Endothelial cell of umbilical vein (primary cell): Measurements from ENCODE around the gene MPZ. TPM values are rescaled to one million over a fixed set of nuclear protein-coding genes. Genes with fewer than 3 reads are reported as not detected.

Source experiments
- BruUV-seq: library from RNA; stranded (reverse); fragments of 400-500 nt; replicated peaks from 2 replicates; lab custom pipeline; 2021; lab: Mats Ljungman, UMichigan
- CTCF ChIA-PET: fragments of 300-600, 350-600 bp; sonication (Branson Sonifier 250); formaldehyde crosslinking; loops from one replicate; lab custom pipeline; 2021; ENCODE audit warnings: antibody characterized with exemption, inconsistent platforms; lab: Charles Lee
- POLR2A ChIA-PET: fragments of 300-600, 350-600 bp; sonication (Branson Sonifier 250); formaldehyde crosslinking; loops from one replicate; lab custom pipeline; 2021; ENCODE audit warnings: antibody characterized with exemption, inconsistent platforms; lab: Charles Lee
- DNase-seq: peaks from one replicate; pipeline ENCODE4 v3.0.0-alpha.2; 2011; ENCODE audit warnings: low read depth, low spot score
- FAIRE-seq: peaks from 2 replicates; lab custom pipeline; 2011; peaks lifted over from hg19 to GRCh38; lab: Jason Lieb, UNC
- H2AFZ ChIP-seq: 2 replicates; pipeline ENCODE4 v1.6.0; 2012; ENCODE audit warnings: low read depth, low read length, control low read depth, inconsistent platforms
- H3K27ac ChIP-seq: 2 replicates; pipeline ENCODE4 v1.5.1; 2011; ENCODE audit warnings: low read depth, mild to moderate bottlenecking, control low read depth, low read length, moderate library complexity; ENCODE audit not compliant: insufficient read depth
- H3K27me3 ChIP-seq, 2 experiments: 2 replicates each; pipeline versions ENCODE4 v1.6.0 to v1.6.1; 2011; ENCODE audit warnings: low read length in 2 of 2, mixed read lengths in 1 of 2; ENCODE audit not compliant: control insufficient read depth in 2 of 2, insufficient read depth in 2 of 2
- H3K36me3 ChIP-seq, 2 experiments: 2 replicates in 1 of 2; 3 replicates in 1 of 2; pipeline ENCODE4 v1.5.1; 2011; ENCODE audit warnings: low read length in 2 of 2, mild to moderate bottlenecking in 1 of 2, moderate library complexity in 1 of 2; ENCODE audit not compliant: control insufficient read depth in 2 of 2, insufficient read depth in 2 of 2; ENCODE audit errors: extremely low read depth in 1 of 2
- H3K4me1 ChIP-seq: 3 replicates; pipeline ENCODE4 v1.5.1; 2011; ENCODE audit warnings: mild to moderate bottlenecking, low read length; ENCODE audit not compliant: control insufficient read depth, insufficient read depth; ENCODE audit errors: extremely low read depth
- H3K4me2 ChIP-seq: 2 replicates; pipeline ENCODE4 v1.6.1; 2011; ENCODE audit warnings: low read length, control low read depth, mixed read lengths; ENCODE audit not compliant: insufficient read depth
- H3K4me3 ChIP-seq, 3 experiments: fragments of 200-600 bp in 1 of 3; sonication (generic), shearing (Covaris generic) in 1 of 3; replicated peaks in 1 of 3; 2 replicates each; pipeline ENCODE4 v1.5.1; 2011 to 2016; ENCODE audit warnings: control low read depth in 3 of 3, low read length in 3 of 3, mild to moderate bottlenecking in 2 of 3, inconsistent platforms in 1 of 3, low read depth in 1 of 3, moderate library complexity in 1 of 3; ENCODE audit not compliant: insufficient read depth in 1 of 3
- H3K79me2 ChIP-seq: 2 replicates; pipeline ENCODE4 v1.6.0; 2012; ENCODE audit warnings: low read length, inconsistent platforms; ENCODE audit not compliant: control insufficient read depth, insufficient read depth
- H3K9ac ChIP-seq: replicated peaks from 2 replicates; pipeline ENCODE3; 2011; ENCODE audit warnings: low read length, control low read depth; ENCODE audit not compliant: insufficient read depth; ENCODE audit errors: extremely low read depth
- H3K9me1 ChIP-seq: replicated peaks from 3 replicates; pipeline ENCODE4 v1.6.0; 2011; ENCODE audit warnings: mild to moderate bottlenecking, low read length; ENCODE audit not compliant: control insufficient read depth, insufficient read depth; ENCODE audit errors: extremely low read depth
- H3K9me3 ChIP-seq: replicated peaks from 2 replicates; pipeline ENCODE4 v1.5.1; 2012; ENCODE audit warnings: low read length, inconsistent platforms; ENCODE audit not compliant: control insufficient read depth, insufficient read depth
- H4K20me1 ChIP-seq: replicated peaks from 2 replicates; pipeline ENCODE3; 2011; ENCODE audit warnings: mild to moderate bottlenecking, low read length; ENCODE audit not compliant: control insufficient read depth, insufficient read depth; ENCODE audit errors: extremely low read depth
- EZH2 ChIP-seq: IDR thresholded peaks from 2 replicates; pipeline ENCODE4 v1.6.1; 2012; ENCODE audit warnings: borderline replicate concordance, low read depth, mild to moderate bottlenecking, moderate library complexity, low read length, inconsistent platforms; ENCODE audit not compliant: severe bottlenecking
- FOS ChIP-seq: IDR thresholded peaks from 2 replicates; pipeline ENCODE4 v1.6.1; 2011; ENCODE audit warnings: mild to moderate bottlenecking, low read length, moderate library complexity, borderline replicate concordance; ENCODE audit not compliant: insufficient read depth
- GATA2 ChIP-seq: IDR thresholded peaks from 2 replicates; pipeline ENCODE4 v1.7.0; 2011; ENCODE audit warnings: low read depth, mild to moderate bottlenecking, moderate library complexity, mixed read lengths, low read length; ENCODE audit not compliant: insufficient read length, insufficient read depth
- JUN ChIP-seq: IDR thresholded peaks from 2 replicates; pipeline ENCODE4 v1.6.1; 2011; ENCODE audit warnings: borderline replicate concordance, low read depth; ENCODE audit not compliant: insufficient read length, insufficient read depth
- MYC ChIP-seq: IDR thresholded peaks from one replicate; pipeline ENCODE4 v1.6.1; 2011; ENCODE audit warnings: mild to moderate bottlenecking, low read depth, low read length
- POLR2A ChIP-seq: IDR thresholded peaks from 2 replicates; pipeline ENCODE4 v1.6.1; 2012; ENCODE audit warnings: low read depth, mild to moderate bottlenecking, control low read depth, low read length
- POLR2AphosphoS5 ChIP-seq: IDR thresholded peaks from 2 replicates; pipeline ENCODE4 v1.6.1; 2012; ENCODE audit warnings: low read depth, mild to moderate bottlenecking, control low read depth, low read length, moderate library complexity; ENCODE audit not compliant: insufficient read depth
- dilution Hi-C: fragments of 300-500 bp; cut with MboI; formaldehyde crosslinking; loops from one replicate; pipeline ENCODE4 v1.15.0; 2019; ENCODE audit warnings: low sequenced_read_pairs; ENCODE audit not compliant: extremely low pct_ligation_motif_present
- intact Hi-C: fragments of 100-400 bp; cut with micrococcal nuclease; formaldehyde crosslinking; loops from one replicate; pipeline ENCODE4 v1.10.0; 2022
- polyA plus RNA-seq, 4 experiments: library from polyadenylated mRNA; depleted of rRNA in 3 of 4; stranded (reverse) in 3 of 4; unstranded in 1 of 4; fragments of >200 nt; gene quantifications; 2 replicates each; pipeline versions ENCODE4 v1.2.1 to v1.2.3, GENCODE V29; 2011 to 2012; ENCODE audit warnings: missing spikeins in 1 of 4
- total RNA-seq: library from RNA; stranded (reverse); gene quantifications from 2 replicates; pipeline ENCODE4 v1.2.3, GENCODE V29; 2021
- TF ChIP-seq, protein P1 (sequence below), 2 donors: IDR thresholded peaks; 1 replicate in 1 of 2; 2 replicates in 1 of 2; pipeline ENCODE4 v1.5.1; 2011; ENCODE audit warnings: low read length in 2 of 2, mild to moderate bottlenecking in 2 of 2, moderate library complexity in 2 of 2, control low read depth in 1 of 2, inconsistent platforms in 1 of 2, low read depth in 1 of 2; ENCODE audit not compliant: insufficient read depth in 1 of 2; ENCODE audit errors: extremely low read depth in 1 of 2
- TF ChIP-seq, protein P2 (sequence below): IDR thresholded peaks from 2 replicates; pipeline ENCODE4 v1.6.1; 2011; ENCODE audit not compliant: insufficient read depth, insufficient read length

MPZ gene
- total and polyA plus RNA-seq, 2 donors (not counting 3 experiments of a cell fraction or from before 2014, with no cell fraction given): 2.0 to 7.0 TPM

DNA sequence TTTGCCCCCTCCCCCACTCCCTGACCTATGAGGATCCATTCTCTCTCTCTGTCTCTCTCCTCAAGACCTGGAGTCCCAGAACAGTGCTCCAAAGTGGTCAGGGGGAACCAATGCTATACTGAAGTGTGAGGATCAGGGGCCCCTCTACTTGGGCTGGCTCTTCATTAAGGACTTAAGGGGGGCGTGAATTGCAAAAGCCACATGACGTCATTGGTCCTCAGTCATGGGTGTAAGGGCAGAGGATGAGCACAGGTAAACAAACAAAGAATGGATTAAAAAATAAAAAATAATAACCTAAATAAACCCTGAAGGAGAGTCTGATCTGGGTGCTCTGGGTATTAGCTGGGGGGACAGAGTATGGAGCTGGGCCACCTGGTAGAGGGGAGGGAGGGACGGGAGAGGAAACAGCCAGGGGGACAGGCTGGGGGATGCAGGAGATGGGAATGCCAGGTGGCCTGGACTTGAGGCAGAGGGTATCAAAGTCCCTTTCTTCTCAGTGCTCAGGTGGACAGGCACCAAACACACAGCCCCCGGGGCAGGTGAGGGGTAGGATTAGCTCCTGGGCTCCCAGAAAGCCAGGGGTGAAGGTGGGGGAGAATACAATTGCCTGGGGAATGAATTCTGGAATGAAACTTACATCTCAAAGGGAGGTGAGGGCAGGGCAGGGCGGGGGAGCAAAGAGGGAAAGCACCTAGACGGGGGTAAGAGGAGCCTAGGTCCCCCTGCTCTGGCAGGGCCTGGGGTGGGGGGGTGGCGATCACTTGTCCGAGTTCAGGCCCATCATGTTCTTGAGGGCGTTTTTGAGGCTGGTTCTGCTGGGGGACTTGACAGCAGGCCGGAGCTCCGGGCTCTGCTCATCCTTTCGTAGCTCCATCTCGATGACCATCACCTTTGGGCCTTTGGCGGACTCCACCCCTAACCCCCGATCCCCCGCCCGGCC lies 4.6 kb downstream of the MPZ start:
- DNase-seq (no peak), FAIRE-seq (peak; percentile 15)
- Histone ChIP-seq H3K27me3 (no peaks in the 10 kb centered on the region), H3K4me1 (peaks cover 35% of the 10 kb centered on the region), H3K9me3 (no peaks in the 10 kb centered on the region), H2AFZ (peak overlapping the region; percentile 67), H3K79me2 (peaks cover 4% of the 10 kb centered on the region), H3K9ac (peak overlapping the region; percentile 8), H4K20me1 (no peaks in the 10 kb centered on the region), H3K4me2 (peak overlapping the region; percentile 12), H3K9me1 (no peaks in the 10 kb centered on the region), H3K27ac (no peak overlapping the region), H3K4me3 (peak overlapping the region; percentile 12 to 75 (median 39)), H3K36me3 (no peaks in the 10 kb centered on the region)
- TF ChIP-seq FOS: no peak
- TF ChIP-seq JUN: no peak
- TF ChIP-seq, protein P1, sequence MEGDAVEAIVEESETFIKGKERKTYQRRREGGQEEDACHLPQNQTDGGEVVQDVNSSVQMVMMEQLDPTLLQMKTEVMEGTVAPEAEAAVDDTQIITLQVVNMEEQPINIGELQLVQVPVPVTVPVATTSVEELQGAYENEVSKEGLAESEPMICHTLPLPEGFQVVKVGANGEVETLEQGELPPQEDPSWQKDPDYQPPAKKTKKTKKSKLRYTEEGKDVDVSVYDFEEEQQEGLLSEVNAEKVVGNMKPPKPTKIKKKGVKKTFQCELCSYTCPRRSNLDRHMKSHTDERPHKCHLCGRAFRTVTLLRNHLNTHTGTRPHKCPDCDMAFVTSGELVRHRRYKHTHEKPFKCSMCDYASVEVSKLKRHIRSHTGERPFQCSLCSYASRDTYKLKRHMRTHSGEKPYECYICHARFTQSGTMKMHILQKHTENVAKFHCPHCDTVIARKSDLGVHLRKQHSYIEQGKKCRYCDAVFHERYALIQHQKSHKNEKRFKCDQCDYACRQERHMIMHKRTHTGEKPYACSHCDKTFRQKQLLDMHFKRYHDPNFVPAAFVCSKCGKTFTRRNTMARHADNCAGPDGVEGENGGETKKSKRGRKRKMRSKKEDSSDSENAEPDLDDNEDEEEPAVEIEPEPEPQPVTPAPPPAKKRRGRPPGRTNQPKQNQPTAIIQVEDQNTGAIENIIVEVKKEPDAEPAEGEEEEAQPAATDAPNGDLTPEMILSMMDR (IDR thresholded peaks at IDR 0.05; ENCODE audit: extremely low read depth in 1 of 2, insufficient read depth in 1 of 2, low read depth in 1 of 2, low read length in 2 of 2): no peak
- TF ChIP-seq, protein P2, sequence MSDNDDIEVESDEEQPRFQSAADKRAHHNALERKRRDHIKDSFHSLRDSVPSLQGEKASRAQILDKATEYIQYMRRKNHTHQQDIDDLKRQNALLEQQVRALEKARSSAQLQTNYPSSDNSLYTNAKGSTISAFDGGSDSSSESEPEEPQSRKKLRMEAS: no peak
- no peak for TF ChIP-seq GATA2
- TF ChIP-seq MYC: no peak
- TF ChIP-seq POLR2A: no peak
- TF ChIP-seq EZH2: no peak
- TF ChIP-seq POLR2AphosphoS5: no peak
- ChIA-PET CTCF (interaction anchor here (1.0 to 3.7 kb wide), 6 partner anchors 9 to 80 kb away, joined by 4 to 12 read pairs (median 6); partner anchors contain the start of genes PCP4L1, SDHC and TOMM40L), POLR2A (no interaction called here)
- TSS peak; percentile 11 for BruUV-seq
- intact Hi-C loops (no loop called here), dilution Hi-C loops (no loop called here)
